Measurements from ENCODE around the gene TMEM174. TPM values are rescaled to one million over a fixed set of nuclear protein-coding genes. Genes with fewer than 3 reads are reported as not detected.
"Not testable (repeated sequence)": the region's sequence is repeated elsewhere in the genome, so short reads cannot be mapped to it uniquely, and the experiment has no call there.

TMEM174 gene
- total RNA-seq, 1 donor from 2014 or later: not detected

GRCh38 chr5:73204733-73205132 lies 31.7 kb downstream of the TMEM174 start:
- DNase-seq (no peak), ATAC-seq (no peak)
- no peak for TF ChIP-seq CTCF (IDR thresholded peaks at IDR 0.05)
- no peak overlapping the region for H3K4me3 ChIP-seq
- H3K4me1 ChIP-seq: no peaks in the 10 kb centered on the region
- H3K36me3 ChIP-seq: no peaks in the 10 kb centered on the region
- no peaks in the 10 kb centered on the region for H3K9me3 ChIP-seq
- H3K27me3 ChIP-seq (ENCODE audit: low read depth): peaks cover 54% of the 10 kb centered on the region
- no peak overlapping the region for H3K27ac ChIP-seq
- intact Hi-C loops (cut with DNase I): loop anchor here (10.0 kb wide), 1 partner anchor 120 kb away; no protein-coding TSS in a partner anchor

- no peak for TF ChIP-seq CTCF (IDR thresholded peaks at IDR 0.05)
- no peak overlapping the region for H3K27ac ChIP-seq
- H3K9me3 ChIP-seq: no peaks in the 10 kb centered on the region
- ATAC-seq: no peak
- intact Hi-C loops (cut with DNase I): loop anchor here (10.0 kb wide), 1 partner anchor 121 kb away; no protein-coding TSS in a partner anchor
- no peak overlapping the region for H3K4me3 ChIP-seq
- peaks cover 54% of the 10 kb centered on the region for H3K27me3 ChIP-seq (ENCODE audit: low read depth)
- H3K4me1 ChIP-seq: no peaks in the 10 kb centered on the region
- H3K36me3 ChIP-seq: no peaks in the 10 kb centered on the region
- no peak for DNase-seq
Measured at GRCh38 chr5:73205305-73205704, 32.3 kb downstream of the TMEM174 start.

- not testable (repeated sequence) for H3K4me3 ChIP-seq, H3K9me3 ChIP-seq, H3K4me1 ChIP-seq, H3K36me3 ChIP-seq, H3K27ac ChIP-seq, DNase-seq, ATAC-seq
- intact Hi-C loops (cut with DNase I): loop anchor here (10.0 kb wide), 1 partner anchor 122 kb away; no protein-coding TSS in a partner anchor
- H3K27me3 ChIP-seq (ENCODE audit: low read depth): peaks cover 57% of the 10 kb centered on the region
Measured at GRCh38 chr5:73207239-73207638, 34.2 kb downstream of the TMEM174 start.

GRCh38 chr5:73209075-73209474 lies 36.1 kb downstream of the TMEM174 start:
- peaks cover 63% of the 10 kb centered on the region for H3K27me3 ChIP-seq (ENCODE audit: low read depth)
- H3K4me1 ChIP-seq, H3K9me3 ChIP-seq, ATAC-seq, H3K36me3 ChIP-seq, H3K27ac ChIP-seq, DNase-seq, H3K4me3 ChIP-seq: not testable (repeated sequence)
- intact Hi-C loops (cut with DNase I): loop anchor here (10.0 kb wide), 1 partner anchor 124 kb away; no protein-coding TSS in a partner anchor

GRCh38 chr5:73212693-73213092 lies 39.7 kb downstream of the TMEM174 start:
- not testable (repeated sequence) for H3K4me3 ChIP-seq, H3K9me3 ChIP-seq, H3K36me3 ChIP-seq, H3K27ac ChIP-seq, DNase-seq, ATAC-seq
- Histone ChIP-seq H3K27me3 (ENCODE audit: low read depth) (peaks cover 67% of the 10 kb centered on the region), H3K4me1 (peaks cover 14% of the 10 kb centered on the region)
- intact Hi-C loops (cut with DNase I): loop anchor here (10.0 kb wide), 1 partner anchor 82 kb away; no protein-coding TSS in a partner anchor

GRCh38 chr5:73213566-73213998 lies 40.6 kb downstream of the TMEM174 start:
- Histone ChIP-seq H3K9me3 (no peaks in the 10 kb centered on the region), H3K4me1 (peaks cover 14% of the 10 kb centered on the region), H3K4me3 (no peak overlapping the region), H3K27ac (no peak overlapping the region), H3K36me3 (no peaks in the 10 kb centered on the region), H3K27me3 (ENCODE audit: low read depth) (peaks cover 66% of the 10 kb centered on the region)
- intact Hi-C loops (cut with DNase I): loop anchor here (10.0 kb wide), 1 partner anchor 81 kb away; no protein-coding TSS in a partner anchor
- DNase-seq (no peak), ATAC-seq (no peak)
- TF ChIP-seq CTCF (IDR thresholded peaks at IDR 0.05): no peak

GRCh38 chr5:73214306-73214705 lies 41.3 kb downstream of the TMEM174 start:
- ATAC-seq (no peak), DNase-seq (no peak)
- H3K4me1 ChIP-seq: peaks cover 14% of the 10 kb centered on the region
- TF ChIP-seq CTCF (IDR thresholded peaks at IDR 0.05): no peak
- H3K36me3 ChIP-seq: no peaks in the 10 kb centered on the region
- H3K9me3 ChIP-seq: no peaks in the 10 kb centered on the region
- intact Hi-C loops (cut with DNase I): loop anchor here (10.0 kb wide), 1 partner anchor 80 kb away; no protein-coding TSS in a partner anchor
- H3K27ac ChIP-seq: no peak overlapping the region
- peaks cover 68% of the 10 kb centered on the region for H3K27me3 ChIP-seq (ENCODE audit: low read depth)
- no peak overlapping the region for H3K4me3 ChIP-seq
